CD14-positive monocyte (primary cell): ENCODE measurements around the gene ATP6V0A1. TPM values are rescaled to one million over a fixed set of nuclear protein-coding genes. Genes with fewer than 3 reads are reported as not detected.

ENCODE experiments used
- DNase-seq, 3 donors: peaks; one replicate each; pipeline ENCODE4 v3.0.0-alpha.2; 2011 to 2022
- H2AFZ ChIP-seq: 2 replicates; pipeline ENCODE4 v1.6.0; 2012; ENCODE audit warnings: mild to moderate bottlenecking, low read depth, low read length, inconsistent platforms; ENCODE audit not compliant: insufficient read depth, poor library complexity, severe bottlenecking
- H3K27ac ChIP-seq, 2 donors: 1 replicate in 1 of 2; 2 replicates in 1 of 2; pipeline ENCODE4 v1.5.1; 2012 to 2013; ENCODE audit warnings: low read length in 2 of 2, control low read depth in 1 of 2, inconsistent platforms in 1 of 2, low read depth in 1 of 2, mild to moderate bottlenecking in 1 of 2
- H3K27me3 ChIP-seq, 2 donors: one replicate each; pipeline versions ENCODE4 v1.6.0 to v1.6.1; 2011 to 2013; ENCODE audit warnings: low read length in 2 of 2; ENCODE audit not compliant: control insufficient read depth in 2 of 2, insufficient read depth in 2 of 2
- H3K36me3 ChIP-seq, 2 donors: replicated peaks in 1 of 2; 1 replicate in 1 of 2; 2 replicates in 1 of 2; pipeline versions ENCODE4 v1.5.1 to v1.6.1; 2012 to 2013; ENCODE audit warnings: low read length in 2 of 2, control low read depth in 1 of 2, inconsistent platforms in 1 of 2, mild to moderate bottlenecking in 1 of 2; ENCODE audit not compliant: insufficient read depth in 2 of 2, control insufficient read depth in 1 of 2
- H3K4me1 ChIP-seq, 2 donors: 1 replicate in 1 of 2; 2 replicates in 1 of 2; pipeline versions ENCODE4 v1.5.1 to v1.6.1; 2012 to 2013; ENCODE audit warnings: low read length in 2 of 2, control low read depth in 1 of 2, inconsistent platforms in 1 of 2, mild to moderate bottlenecking in 1 of 2, moderate library complexity in 1 of 2; ENCODE audit not compliant: insufficient read depth in 2 of 2, control insufficient read depth in 1 of 2
- H3K4me2 ChIP-seq: replicated peaks from 2 replicates; pipeline ENCODE3; 2012; ENCODE audit warnings: low read length, moderate library complexity, mild to moderate bottlenecking; ENCODE audit not compliant: poor library complexity, severe bottlenecking; ENCODE audit errors: extremely low read depth
- H3K4me3 ChIP-seq, 3 experiments: fragments of 200-600 bp in 1 of 3; sonication (generic) in 1 of 3; replicated peaks in 1 of 3; 1 replicate in 2 of 3; 2 replicates in 1 of 3; pipeline ENCODE4 v1.5.1; 2011 to 2013; ENCODE audit warnings: low read length in 3 of 3, mild to moderate bottlenecking in 3 of 3, control low read depth in 2 of 3, low read depth in 2 of 3, inconsistent platforms in 1 of 3, moderate library complexity in 1 of 3
- H3K79me2 ChIP-seq: 2 replicates; pipeline ENCODE4 v1.6.0; 2012; ENCODE audit warnings: mild to moderate bottlenecking, control low read depth, inconsistent platforms, low read length, moderate library complexity; ENCODE audit not compliant: insufficient read depth
- H3K9ac ChIP-seq: 2 replicates; pipeline ENCODE4 v1.6.0; 2017; ENCODE audit warnings: low read length, mild to moderate bottlenecking; ENCODE audit not compliant: insufficient read depth, poor library complexity, severe bottlenecking
- H3K9me3 ChIP-seq, 2 donors: replicated peaks in 1 of 2; 1 replicate in 1 of 2; 2 replicates in 1 of 2; pipeline versions ENCODE4 v1.5.1 to v1.6.1; 2012 to 2013; ENCODE audit warnings: low read length in 2 of 2, control low read depth in 1 of 2; ENCODE audit not compliant: control insufficient read depth in 1 of 2, insufficient read depth in 1 of 2
- H4K20me1 ChIP-seq: 2 replicates; pipeline ENCODE4 v1.6.0; 2012; ENCODE audit warnings: mild to moderate bottlenecking, low read length, control low read depth, moderate library complexity; ENCODE audit not compliant: insufficient read depth
- H3K27ac Mint-ChIP-seq, 7 donors: one replicate each; pipeline ENCODE4 v1.8.0; 2020; ENCODE audit warnings: mild to moderate bottlenecking in 7 of 7, mixed read lengths in 7 of 7, moderate library complexity in 6 of 7, inconsistent platforms in 2 of 7
- H3K27me3 Mint-ChIP-seq, 3 donors: one replicate each; pipeline ENCODE4 v1.8.0; 2021 to 2022; ENCODE audit warnings: low read depth in 3 of 3, mild to moderate bottlenecking in 3 of 3, mixed read lengths in 3 of 3, moderate library complexity in 3 of 3, inconsistent platforms in 1 of 3
- H3K36me3 Mint-ChIP-seq, 2 donors: one replicate each; pipeline ENCODE4 v1.8.0; 2020; ENCODE audit warnings: mixed read lengths in 2 of 2, inconsistent platforms in 1 of 2, mild to moderate bottlenecking in 1 of 2
- H3K4me1 Mint-ChIP-seq: one replicate; pipeline ENCODE4 v1.8.0; 2020; ENCODE audit warnings: mild to moderate bottlenecking, mixed read lengths
- H3K4me3 Mint-ChIP-seq, 2 donors: one replicate each; pipeline ENCODE4 v1.8.0; 2020; ENCODE audit warnings: mild to moderate bottlenecking in 2 of 2, mixed read lengths in 2 of 2, moderate library complexity in 1 of 2
- H3K9me3 Mint-ChIP-seq, 7 donors: one replicate each; pipeline ENCODE4 v1.8.0; 2020 to 2022; ENCODE audit warnings: mixed read lengths in 7 of 7, mild to moderate bottlenecking in 6 of 7, moderate library complexity in 6 of 7, inconsistent platforms in 2 of 7
- WGBS: methylation state at CpG from one replicate; pipeline ENCODE4 v1.1.5; 2013; ENCODE audit warnings: missing lambda C conversion rate; ENCODE audit not compliant: insufficient coverage; 5-methylcytosine and 5-hydroxymethylcytosine counted together
- intact Hi-C, 2 donors: fragments of 100-400 bp; cut with micrococcal nuclease; formaldehyde crosslinking; loops; one replicate each; pipeline versions ENCODE4 v1.15.0 to v1.15.1; 2023
- polyA plus RNA-seq, 3 donors: library from polyadenylated mRNA; depleted of rRNA in 1 of 3; unstranded in 2 of 3; stranded (reverse) in 1 of 3; fragments of 300-500 nt in 2 of 3; fragments of >200 nt in 1 of 3; fragmentation: Illumina TruSeq in 2 of 3; gene quantifications; 1 replicate in 2 of 3; 2 replicates in 1 of 3; pipeline ENCODE4 v1.2.3, GENCODE V29; 2012 to 2021
- TF ChIP-seq, protein P1 (sequence below): fragments of 200-600 bp; IDR thresholded peaks from one replicate; pipeline ENCODE4 v1.8.0; 2022; ENCODE audit warnings: antibody characterized with exemption, mild to moderate bottlenecking

ATP6V0A1 gene
- polyA plus RNA-seq, 3 donors, result 36.1 to 126 (median 55.1) TPM

DNA sequence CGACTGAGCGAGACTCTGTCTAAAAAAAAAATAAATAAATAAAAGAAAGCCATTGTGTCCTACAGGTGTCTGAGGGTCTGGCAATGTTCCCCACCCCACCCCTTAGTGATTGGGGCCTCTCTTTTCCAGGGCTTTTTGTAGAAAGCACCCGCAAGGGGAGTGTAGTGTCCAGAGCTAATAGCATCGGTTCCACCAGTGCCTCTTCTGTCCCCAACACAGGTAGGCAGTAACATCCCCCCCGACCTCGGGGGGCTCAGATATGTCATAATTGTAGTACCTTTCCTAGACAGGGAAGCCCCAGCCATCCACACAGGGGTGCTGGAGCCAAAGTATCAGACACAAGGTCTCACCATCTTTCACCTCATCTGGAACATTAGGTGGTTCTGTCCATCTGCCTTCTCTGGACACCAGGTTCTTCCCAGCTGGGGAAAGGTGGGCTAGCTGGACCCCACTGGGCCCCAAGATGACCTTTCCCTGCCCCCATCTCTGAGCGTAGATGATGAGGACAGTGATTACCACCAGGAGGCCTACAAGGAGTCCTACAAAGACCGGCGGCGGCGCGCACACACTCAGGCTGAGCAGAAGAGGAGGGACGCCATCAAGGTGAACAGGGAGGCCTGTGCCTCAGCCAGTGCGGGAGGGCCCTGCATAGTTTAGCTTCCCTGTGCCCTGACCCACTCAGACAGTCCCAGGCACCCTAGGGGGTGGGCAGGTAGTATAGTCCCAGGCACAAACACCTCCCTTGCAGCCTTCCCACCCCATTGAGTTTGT, 109.8 kb downstream of the ATP6V0A1 start:
- H3K4me2 ChIP-seq, result peak overlapping the region; percentile 78
- no peak overlapping the region for H2AFZ ChIP-seq
- H3K36me3 ChIP-seq, result peaks cover 71 to 80% of the 10 kb centered on the region in 2 donors
- H3K4me3 ChIP-seq, result peak overlapping the region in 1 of 3 experiments; percentile 97
- no peak overlapping the region for H3K9ac ChIP-seq
- H3K27ac Mint-ChIP-seq, result peak overlapping the region in 6 of 7 donors; percentile 61 to 96 (median 82)
- peaks cover 32% of the 10 kb centered on the region for H3K4me1 Mint-ChIP-seq
- H3K27ac ChIP-seq, result peak overlapping the region in 1 of 2 donors; percentile 94
- DNase-seq, result no peak
- 88% methylated on average over 8 of the region's 14 CpGs for WGBS
- H3K4me3 Mint-ChIP-seq, result peak overlapping the region in 1 of 2 donors; percentile 93
- peaks cover 0 to 1% (median 0%) of the 10 kb centered on the region in 3 donors for H3K27me3 Mint-ChIP-seq
- H3K9me3 ChIP-seq, result no peaks in the 10 kb centered on the region
- H3K36me3 Mint-ChIP-seq, result peaks cover 71 to 79% of the 10 kb centered on the region in 2 donors
- intact Hi-C loops, result loop anchor here (5.0 kb wide), 2 partner anchors 39 to 429 kb away; partner anchors contain the start of genes RETREG3 (in 1 of the 2), RPL27 (in 1 of the 2) and TUBG1 (in 1 of the 2)
- H3K79me2 ChIP-seq, result peaks cover 69% of the 10 kb centered on the region
- no peaks in the 10 kb centered on the region for H3K27me3 ChIP-seq
- H4K20me1 ChIP-seq, result peaks cover 67% of the 10 kb centered on the region
- no peaks in the 10 kb centered on the region for H3K9me3 Mint-ChIP-seq
- H3K4me1 ChIP-seq, result peaks cover 26 to 36% of the 10 kb centered on the region in 2 donors
- TF ChIP-seq, protein P1, sequence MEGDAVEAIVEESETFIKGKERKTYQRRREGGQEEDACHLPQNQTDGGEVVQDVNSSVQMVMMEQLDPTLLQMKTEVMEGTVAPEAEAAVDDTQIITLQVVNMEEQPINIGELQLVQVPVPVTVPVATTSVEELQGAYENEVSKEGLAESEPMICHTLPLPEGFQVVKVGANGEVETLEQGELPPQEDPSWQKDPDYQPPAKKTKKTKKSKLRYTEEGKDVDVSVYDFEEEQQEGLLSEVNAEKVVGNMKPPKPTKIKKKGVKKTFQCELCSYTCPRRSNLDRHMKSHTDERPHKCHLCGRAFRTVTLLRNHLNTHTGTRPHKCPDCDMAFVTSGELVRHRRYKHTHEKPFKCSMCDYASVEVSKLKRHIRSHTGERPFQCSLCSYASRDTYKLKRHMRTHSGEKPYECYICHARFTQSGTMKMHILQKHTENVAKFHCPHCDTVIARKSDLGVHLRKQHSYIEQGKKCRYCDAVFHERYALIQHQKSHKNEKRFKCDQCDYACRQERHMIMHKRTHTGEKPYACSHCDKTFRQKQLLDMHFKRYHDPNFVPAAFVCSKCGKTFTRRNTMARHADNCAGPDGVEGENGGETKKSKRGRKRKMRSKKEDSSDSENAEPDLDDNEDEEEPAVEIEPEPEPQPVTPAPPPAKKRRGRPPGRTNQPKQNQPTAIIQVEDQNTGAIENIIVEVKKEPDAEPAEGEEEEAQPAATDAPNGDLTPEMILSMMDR, result no peak

DNA sequence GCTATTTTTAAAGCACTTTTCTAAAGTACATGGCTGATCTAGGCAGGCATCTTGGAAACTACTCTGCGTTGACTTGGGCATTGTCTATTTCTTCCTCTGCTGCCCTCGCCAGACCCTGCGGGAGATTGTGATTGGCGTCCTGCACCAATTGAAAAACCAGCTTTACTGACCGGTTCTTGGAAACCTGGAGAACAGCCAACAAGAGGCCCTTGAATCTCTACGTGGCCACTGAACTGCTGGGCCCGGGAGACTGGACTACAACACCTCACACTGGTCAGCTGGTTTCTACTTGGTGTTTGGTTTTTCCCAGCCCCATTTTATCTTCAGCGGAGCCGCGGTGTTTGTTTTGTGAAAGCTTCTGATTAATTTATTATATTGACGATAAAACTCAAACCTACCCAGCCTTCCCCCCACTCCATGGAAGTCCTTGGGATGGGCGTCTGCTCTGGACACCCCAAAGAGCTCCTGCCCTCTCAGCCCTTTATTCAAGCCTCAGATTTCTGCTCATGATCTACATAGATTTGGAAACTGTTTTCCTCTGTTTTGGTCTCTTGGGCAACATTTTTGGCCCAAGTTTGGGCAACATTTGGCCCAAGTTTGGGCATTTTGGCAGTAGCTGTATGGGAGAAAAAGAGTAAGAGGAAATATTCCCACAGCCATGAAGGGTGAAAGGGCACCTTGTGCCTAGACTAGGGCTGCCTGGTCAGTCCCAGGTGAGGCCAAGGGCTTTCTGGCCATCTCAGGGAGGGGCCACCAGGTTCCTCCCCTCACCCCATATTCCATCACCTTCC, 113.0 kb downstream of the ATP6V0A1 start:
- no peak overlapping the region for H3K9ac ChIP-seq
- Mint-ChIP-seq H3K27ac (peak overlapping the region in 2 of 7 donors; percentile 14 to 32), H3K4me3 (no peak overlapping the region), H3K9me3 (no peaks in the 10 kb centered on the region), H3K36me3 (peaks cover 66 to 81% of the 10 kb centered on the region in 2 donors), H3K4me1 (peaks cover 29% of the 10 kb centered on the region), H3K27me3 (peaks cover 0 to 2% (median 1%) of the 10 kb centered on the region in 3 donors)
- peaks cover 16 to 26% of the 10 kb centered on the region in 2 donors for H3K4me1 ChIP-seq
- H3K79me2 ChIP-seq, result peaks cover 76% of the 10 kb centered on the region
- peaks cover 85% of the 10 kb centered on the region for H4K20me1 ChIP-seq
- H3K9me3 ChIP-seq, result no peaks in the 10 kb centered on the region
- no peak overlapping the region for H3K4me2 ChIP-seq
- peaks cover 66 to 71% of the 10 kb centered on the region in 2 donors for H3K36me3 ChIP-seq
- H3K27me3 ChIP-seq, result no peaks in the 10 kb centered on the region
- H3K27ac ChIP-seq, result peak overlapping the region in 1 of 2 donors; percentile 36
- WGBS, result 97% methylated on average over 8 of the region's 12 CpGs
- no peak overlapping the region for H3K4me3 ChIP-seq
- DNase-seq, result no peak
- no peak overlapping the region for H2AFZ ChIP-seq
- intact Hi-C loops, result no loop called here
- TF ChIP-seq, protein P1, result no peak
